Measurements from ENCODE around the gene LRRFIP2.

- TF ChIP-seq CTCF (IDR thresholded peaks at IDR 0.05) (no peak), EZH2 (IDR thresholded peaks at IDR 0.05) (no peak)
Measured at GRCh38 chr3:37015642-37016041, 158.7 kb downstream of the LRRFIP2 start.
